ENCODE measurements around the gene BOC. TPM values are rescaled to one million over a fixed set of nuclear protein-coding genes. Genes with fewer than 3 reads are reported as not detected.

Gene BOC
- total and polyA plus RNA-seq, 4 donors, result 2.9 to 21.9 (median 6.4) TPM

- H3K27ac ChIP-seq (ENCODE audit: low read depth in 1 of 2, low read length in 1 of 2), result no peak overlapping the region
- H3K4me3 ChIP-seq, result no peak overlapping the region
- no peak for DNase-seq
- H3K9ac ChIP-seq (ENCODE audit: insufficient read depth in 1 of 2, low read length in 2 of 2), result no peak overlapping the region
- peaks cover 0 to 26% (median 6%) of the 10 kb centered on the region in 5 donors for H3K4me1 ChIP-seq (ENCODE audit: control insufficient read depth in 5 of 5, insufficient read depth in 5 of 5, low read length in 5 of 5)
- WGBS, 2 donors, result 95 to 96% methylated on average over 3 of the region's 3 CpGs
- H3K36me3 ChIP-seq (ENCODE audit: control insufficient read depth in 4 of 4, insufficient read depth in 4 of 4, low read length in 4 of 4), result peaks cover 0 to 6% (median 2%) of the 10 kb centered on the region in 4 donors
- no peaks in the 10 kb centered on the region for H3K27me3 ChIP-seq (ENCODE audit: control insufficient read depth in 3 of 3, insufficient read depth in 3 of 3, low read length in 2 of 3)
- no peak for TF ChIP-seq CTCF (IDR thresholded peaks at IDR 0.05; ENCODE audit: control extremely low read depth, extremely low read depth)
- ATAC-seq (ENCODE audit: insufficient read depth, low FRiP score), result no peak
- H3K9me3 ChIP-seq (ENCODE audit: control insufficient read depth in 4 of 4, insufficient read depth in 3 of 4, low read length in 3 of 4), result no peaks in the 10 kb centered on the region
Measured at GRCh38 chr3:113234028-113234427, 22.7 kb downstream of the BOC start.

- Histone ChIP-seq H3K9ac (ENCODE audit: insufficient read depth in 1 of 2, low read length in 2 of 2) (no peak overlapping the region), H3K4me1 (ENCODE audit: control insufficient read depth in 5 of 5, insufficient read depth in 5 of 5, low read length in 5 of 5) (peaks cover 0 to 22% (median 6%) of the 10 kb centered on the region in 5 donors), H3K27ac (ENCODE audit: low read depth in 1 of 2, low read length in 1 of 2) (peak overlapping the region in 1 of 2 donors; percentile 41), H3K27me3 (ENCODE audit: control insufficient read depth in 3 of 3, insufficient read depth in 3 of 3, low read length in 2 of 3) (no peaks in the 10 kb centered on the region), H3K9me3 (ENCODE audit: control insufficient read depth in 4 of 4, insufficient read depth in 3 of 4, low read length in 3 of 4) (no peaks in the 10 kb centered on the region), H3K4me3 (no peak overlapping the region), H3K36me3 (ENCODE audit: control insufficient read depth in 4 of 4, insufficient read depth in 4 of 4, low read length in 4 of 4) (peaks cover 0 to 6% (median 2%) of the 10 kb centered on the region in 4 donors)
- DNase-seq, result peak in 1 of 3 donors; percentile 39
- TF ChIP-seq CTCF (IDR thresholded peaks at IDR 0.05; ENCODE audit: control extremely low read depth, extremely low read depth), result no peak
- ATAC-seq (ENCODE audit: insufficient read depth, low FRiP score), result no peak
- WGBS, 2 donors, result 48 to 71% methylated on average over 6 of the region's 6 CpGs
Measured at GRCh38 chr3:113234688-113235260, 23.4 kb downstream of the BOC start.

- 93 to 97% methylated on average over 2 of the region's 2 CpGs for WGBS, 2 donors
- no peak overlapping the region for H3K4me3 ChIP-seq
- H3K9me3 ChIP-seq (ENCODE audit: control insufficient read depth in 4 of 4, insufficient read depth in 3 of 4, low read length in 3 of 4), result no peaks in the 10 kb centered on the region
- no peaks in the 10 kb centered on the region for H3K27me3 ChIP-seq (ENCODE audit: control insufficient read depth in 3 of 3, insufficient read depth in 3 of 3, low read length in 2 of 3)
- no peak overlapping the region for H3K9ac ChIP-seq (ENCODE audit: insufficient read depth in 1 of 2, low read length in 2 of 2)
- H3K36me3 ChIP-seq (ENCODE audit: control insufficient read depth in 4 of 4, insufficient read depth in 4 of 4, low read length in 4 of 4), result peaks cover 0 to 6% (median 0%) of the 10 kb centered on the region in 4 donors
- ATAC-seq (ENCODE audit: insufficient read depth, low FRiP score) (no peak), DNase-seq (no peak)
- H3K4me1 ChIP-seq (ENCODE audit: control insufficient read depth in 5 of 5, insufficient read depth in 5 of 5, low read length in 5 of 5), result peaks cover 0 to 28% (median 9%) of the 10 kb centered on the region in 5 donors
- H3K27ac ChIP-seq (ENCODE audit: low read depth in 1 of 2, low read length in 1 of 2), result no peak overlapping the region
- no peak for TF ChIP-seq CTCF (IDR thresholded peaks at IDR 0.05; ENCODE audit: control extremely low read depth, extremely low read depth)
Measured at GRCh38 chr3:113238503-113238902, 27.1 kb downstream of the BOC start.

GRCh38 chr3:113240841-113241240, 29.5 kb downstream of the BOC start:
- H3K36me3 ChIP-seq (ENCODE audit: control insufficient read depth in 4 of 4, insufficient read depth in 4 of 4, low read length in 4 of 4), result no peaks in the 10 kb centered on the region
- DNase-seq (no peak), ATAC-seq (ENCODE audit: insufficient read depth, low FRiP score) (no peak)
- H3K27me3 ChIP-seq (ENCODE audit: control insufficient read depth in 3 of 3, insufficient read depth in 3 of 3, low read length in 2 of 3), result no peaks in the 10 kb centered on the region
- H3K9ac ChIP-seq (ENCODE audit: insufficient read depth in 1 of 2, low read length in 2 of 2), result no peak overlapping the region
- WGBS, 2 donors, result 73 to 89% methylated on average over 3 of the region's 3 CpGs
- no peak overlapping the region for H3K27ac ChIP-seq (ENCODE audit: low read depth in 1 of 2, low read length in 1 of 2)
- no peak for TF ChIP-seq CTCF (IDR thresholded peaks at IDR 0.05; ENCODE audit: control extremely low read depth, extremely low read depth)
- H3K4me3 ChIP-seq, result no peak overlapping the region
- peaks cover 0 to 26% (median 14%) of the 10 kb centered on the region in 5 donors for H3K4me1 ChIP-seq (ENCODE audit: control insufficient read depth in 5 of 5, insufficient read depth in 5 of 5, low read length in 5 of 5)
- H3K9me3 ChIP-seq (ENCODE audit: control insufficient read depth in 4 of 4, insufficient read depth in 3 of 4, low read length in 3 of 4), result no peaks in the 10 kb centered on the region

All from lung (tissue), 12 donors.